ENCODE results near the gene ATG12.
A peak's percentile ranks its signal among the peaks of the same experiment; 100 is the strongest.
"Not testable (repeated sequence)": the region's sequence is repeated elsewhere in the genome, so short reads cannot be mapped to it uniquely, and the experiment has no call there.

The ATG12 gene

GRCh38 chr5:115842089-115842935 is 947 bp upstream of the ATG12 start:
- DNase-seq = peak; percentile 57 to 73

- DNase-seq = no peak
Observed at GRCh38 chr5:115840873-115841272, 492 bp downstream of the ATG12 start.

GRCh38 chr5:115838885-115839518 is 2.4 kb downstream of the ATG12 start:
- peak; percentile 19 to 28 for DNase-seq

- DNase-seq = no peak
Observed at GRCh38 chr5:115835481-115835880, 5.9 kb downstream of the ATG12 start.

- peak; percentile 4 to 10 for DNase-seq
Observed at GRCh38 chr5:115831163-115831768, 10.1 kb downstream of the ATG12 start.

GRCh38 chr5:115829913-115830312 is 11.5 kb downstream of the ATG12 start:
- no peak for DNase-seq

GRCh38 chr5:115825948-115826347 is 15.4 kb downstream of the ATG12 start:
- DNase-seq = no peak

GRCh38 chr5:115824983-115825382 is 16.4 kb downstream of the ATG12 start:
- not testable (repeated sequence) for DNase-seq

GRCh38 chr5:115820846-115821245 is 20.5 kb downstream of the ATG12 start:
- DNase-seq = no peak

- DNase-seq = no peak
Observed at GRCh38 chr5:115818821-115819220, 22.5 kb downstream of the ATG12 start.

GRCh38 chr5:115817386-115817785 is 24.0 kb downstream of the ATG12 start:
- no peak for DNase-seq

GRCh38 chr5:115816226-115817081 is 24.9 kb downstream of the ATG12 start, which contains the start of gene CDO1:
CDO1 (minus strand) TSS chr5:115816659; CDS start chr5:115816397, 262 bp downstream.
- no peak for DNase-seq

- no peak for DNase-seq
Observed at GRCh38 chr5:115815693-115816225, 25.6 kb downstream of the ATG12 start.

- DNase-seq = no peak
Observed at GRCh38 chr5:115815006-115815692, 26.2 kb downstream of the ATG12 start.

- no peak for DNase-seq
Observed at GRCh38 chr5:115813719-115814118, 27.6 kb downstream of the ATG12 start.

- no peak for DNase-seq
Observed at GRCh38 chr5:115812372-115812771, 29.0 kb downstream of the ATG12 start.

GRCh38 chr5:115811406-115811805 is 30.0 kb downstream of the ATG12 start:
- DNase-seq = no peak

GRCh38 chr5:115810761-115811160 is 30.6 kb downstream of the ATG12 start:
- no peak for DNase-seq

GRCh38 chr5:115809946-115810345 is 31.4 kb downstream of the ATG12 start:
- no peak for DNase-seq

- DNase-seq = not testable (repeated sequence)
Observed at GRCh38 chr5:115808066-115808465, 33.3 kb downstream of the ATG12 start.

- no peak for DNase-seq
Observed at GRCh38 chr5:115807654-115808052, 33.7 kb downstream of the ATG12 start.

All from SHP77 (cell line).